Naive B cell (primary cell): ENCODE data around the gene SMAD6. TPM values are rescaled to one million over a fixed set of nuclear protein-coding genes. Genes with fewer than 3 reads are reported as not detected.

Source experiments
- ATAC-seq, 2 donors: fragments of 150-1000 bp; cut with Tn5 transposase; 2 replicates each; pipeline ENCODE4 v1.10.0; 2021; ENCODE audit warnings: low read depth in 2 of 2, mild to moderate bottlenecking in 2 of 2, moderate library complexity in 2 of 2
- DNase-seq: peaks from one replicate; pipeline ENCODE4 v3.0.0; 2022
- H3K27ac Mint-ChIP-seq, 6 donors: one replicate each; pipeline ENCODE4 v1.8.0; 2020 to 2022; ENCODE audit warnings: mild to moderate bottlenecking in 6 of 6, mixed read lengths in 6 of 6, moderate library complexity in 5 of 6, inconsistent platforms in 2 of 6
- H3K27me3 Mint-ChIP-seq, 3 donors: one replicate each; pipeline ENCODE4 v1.8.0; 2021 to 2022; ENCODE audit warnings: mixed read lengths in 3 of 3, mild to moderate bottlenecking in 1 of 3
- H3K36me3 Mint-ChIP-seq, 2 donors: one replicate each; pipeline ENCODE4 v1.8.0; 2020 to 2022; ENCODE audit warnings: mixed read lengths in 2 of 2, inconsistent platforms in 1 of 2, mild to moderate bottlenecking in 1 of 2
- H3K4me1 Mint-ChIP-seq, 3 donors: one replicate each; pipeline ENCODE4 v1.8.0; 2020 to 2022; ENCODE audit warnings: mixed read lengths in 3 of 3, inconsistent platforms in 1 of 3, mild to moderate bottlenecking in 1 of 3, moderate library complexity in 1 of 3
- H3K4me3 Mint-ChIP-seq, 8 donors: one replicate each; pipeline ENCODE4 v1.8.0; 2020 to 2022; ENCODE audit warnings: mild to moderate bottlenecking in 8 of 8, mixed read lengths in 8 of 8, moderate library complexity in 8 of 8, inconsistent platforms in 2 of 8
- H3K9me3 Mint-ChIP-seq, 7 donors: one replicate each; pipeline ENCODE4 v1.8.0; 2020 to 2022; ENCODE audit warnings: mixed read lengths in 7 of 7, mild to moderate bottlenecking in 5 of 7, inconsistent platforms in 2 of 7, moderate library complexity in 1 of 7
- polyA plus RNA-seq, 6 donors: library from polyadenylated mRNA; unstranded; fragments of 300-500 nt; fragmentation: Illumina TruSeq; gene quantifications; one replicate each; pipeline ENCODE4 v1.2.3, GENCODE V29; 2021; ENCODE audit warnings: low read depth in 6 of 6

The SMAD6 gene
- polyA plus RNA-seq, 6 donors from 2014 or later, result not detected

- H3K9me3 Mint-ChIP-seq, result no peaks in the 10 kb centered on the region
- H3K4me1 Mint-ChIP-seq, result no peaks in the 10 kb centered on the region
- ATAC-seq (no peak), DNase-seq (no peak)
- no peak overlapping the region for H3K4me3 Mint-ChIP-seq
- peaks cover 4 to 19% (median 18%) of the 10 kb centered on the region in 3 donors for H3K27me3 Mint-ChIP-seq
- H3K36me3 Mint-ChIP-seq, result no peaks in the 10 kb centered on the region
- H3K27ac Mint-ChIP-seq, result peak overlapping the region in 1 of 6 donors; percentile 47
Measured at GRCh38 chr15:66661432-66662096, 40.5 kb upstream of the SMAD6 start.

GRCh38 chr15:66662522-66662921 lies 39.5 kb upstream of the SMAD6 start:
- H3K27ac Mint-ChIP-seq, result no peak overlapping the region
- peaks cover 4 to 13% (median 8%) of the 10 kb centered on the region in 3 donors for H3K27me3 Mint-ChIP-seq
- H3K4me1 Mint-ChIP-seq, result no peaks in the 10 kb centered on the region
- no peaks in the 10 kb centered on the region for H3K36me3 Mint-ChIP-seq
- no peak overlapping the region for H3K4me3 Mint-ChIP-seq
- peaks cover 0 to 3% (median 0%) of the 10 kb centered on the region in 7 donors for H3K9me3 Mint-ChIP-seq
- DNase-seq (no peak), ATAC-seq (no peak)

GRCh38 chr15:66663664-66664063 lies 38.4 kb upstream of the SMAD6 start:
- peaks cover 4 to 6% (median 5%) of the 10 kb centered on the region in 3 donors for H3K27me3 Mint-ChIP-seq
- no peak overlapping the region for H3K4me3 Mint-ChIP-seq
- DNase-seq, result no peak
- H3K36me3 Mint-ChIP-seq, result no peaks in the 10 kb centered on the region
- H3K9me3 Mint-ChIP-seq, result peaks cover 3 to 7% (median 4%) of the 10 kb centered on the region in 7 donors
- no peaks in the 10 kb centered on the region for H3K4me1 Mint-ChIP-seq
- no peak for ATAC-seq
- H3K27ac Mint-ChIP-seq, result peak overlapping the region in 1 of 6 donors; percentile 55

- H3K27ac Mint-ChIP-seq, result no peak overlapping the region
- peaks cover 3 to 7% (median 4%) of the 10 kb centered on the region in 7 donors for H3K9me3 Mint-ChIP-seq
- H3K36me3 Mint-ChIP-seq, result no peaks in the 10 kb centered on the region
- peaks cover 12 to 16% (median 15%) of the 10 kb centered on the region in 3 donors for H3K4me1 Mint-ChIP-seq
- H3K27me3 Mint-ChIP-seq, result peaks cover under 1 to 17% (median 5%) of the 10 kb centered on the region in 3 donors
- no peak overlapping the region for H3K4me3 Mint-ChIP-seq
- no peak for DNase-seq
- ATAC-seq, result no peak
Measured at GRCh38 chr15:66670175-66670574, 31.9 kb upstream of the SMAD6 start.

GRCh38 chr15:66670762-66671580 lies 31.1 kb upstream of the SMAD6 start:
- peak overlapping the region in 1 of 6 donors; percentile 81 for H3K27ac Mint-ChIP-seq
- peaks cover 3 to 7% (median 4%) of the 10 kb centered on the region in 7 donors for H3K9me3 Mint-ChIP-seq
- no peak for ATAC-seq
- DNase-seq, result no peak
- peaks cover 17 to 21% (median 19%) of the 10 kb centered on the region in 3 donors for H3K4me1 Mint-ChIP-seq
- peaks cover 0 to 17% (median 5%) of the 10 kb centered on the region in 3 donors for H3K27me3 Mint-ChIP-seq
- no peak overlapping the region for H3K4me3 Mint-ChIP-seq
- no peaks in the 10 kb centered on the region for H3K36me3 Mint-ChIP-seq

- peaks cover 0 to 2% (median 2%) of the 10 kb centered on the region in 7 donors for H3K9me3 Mint-ChIP-seq
- ATAC-seq (no peak), DNase-seq (no peak)
- no peak overlapping the region for H3K27ac Mint-ChIP-seq
- H3K4me1 Mint-ChIP-seq, result peaks cover 17 to 25% (median 19%) of the 10 kb centered on the region in 3 donors
- H3K36me3 Mint-ChIP-seq, result no peaks in the 10 kb centered on the region
- H3K4me3 Mint-ChIP-seq, result peak overlapping the region in 1 of 8 donors; percentile 25
- H3K27me3 Mint-ChIP-seq, result peaks cover 0 to 17% (median 5%) of the 10 kb centered on the region in 3 donors
Measured at GRCh38 chr15:66672867-66673266, 29.2 kb upstream of the SMAD6 start.

- Mint-ChIP-seq H3K36me3 (no peaks in the 10 kb centered on the region), H3K9me3 (no peaks in the 10 kb centered on the region), H3K4me1 (peaks cover 17 to 25% (median 19%) of the 10 kb centered on the region in 3 donors), H3K27ac (no peak overlapping the region), H3K4me3 (peak overlapping the region in 1 of 8 donors; percentile 25), H3K27me3 (peaks cover 0 to 17% (median 5%) of the 10 kb centered on the region in 3 donors)
- no peak for DNase-seq
- ATAC-seq, result peak; percentile 16 to 41
Measured at GRCh38 chr15:66673410-66674322, 28.4 kb upstream of the SMAD6 start.

GRCh38 chr15:66674756-66675155 lies 27.3 kb upstream of the SMAD6 start:
- peaks cover 12 to 25% (median 19%) of the 10 kb centered on the region in 3 donors for H3K4me1 Mint-ChIP-seq
- H3K36me3 Mint-ChIP-seq, result no peaks in the 10 kb centered on the region
- no peaks in the 10 kb centered on the region for H3K9me3 Mint-ChIP-seq
- DNase-seq, result no peak
- H3K4me3 Mint-ChIP-seq, result peak overlapping the region in 1 of 8 donors; percentile 68
- ATAC-seq, result no peak
- H3K27ac Mint-ChIP-seq, result peak overlapping the region in 2 of 6 donors; percentile 56 to 72
- peaks cover 0 to 17% (median 5%) of the 10 kb centered on the region in 3 donors for H3K27me3 Mint-ChIP-seq

- peaks cover 0 to 10% (median 3%) of the 10 kb centered on the region in 3 donors for H3K27me3 Mint-ChIP-seq
- DNase-seq, result no peak
- peaks cover 12 to 25% (median 19%) of the 10 kb centered on the region in 3 donors for H3K4me1 Mint-ChIP-seq
- no peaks in the 10 kb centered on the region for H3K9me3 Mint-ChIP-seq
- H3K27ac Mint-ChIP-seq, result peak overlapping the region in 1 of 6 donors; percentile 86
- no peak overlapping the region for H3K4me3 Mint-ChIP-seq
- H3K36me3 Mint-ChIP-seq, result no peaks in the 10 kb centered on the region
- no peak for ATAC-seq
Measured at GRCh38 chr15:66675446-66675845, 26.6 kb upstream of the SMAD6 start.

- ATAC-seq, result no peak
- peak overlapping the region in 3 of 6 donors; percentile 22 to 75 (median 49) for H3K27ac Mint-ChIP-seq
Measured at GRCh38 chr15:66677336-66677735, 24.7 kb upstream of the SMAD6 start.

GRCh38 chr15:66679061-66679656 lies 22.9 kb upstream of the SMAD6 start:
- no peak overlapping the region for H3K4me3 Mint-ChIP-seq
- H3K27me3 Mint-ChIP-seq, result no peaks in the 10 kb centered on the region
- H3K4me1 Mint-ChIP-seq, result peaks cover 28 to 45% (median 28%) of the 10 kb centered on the region in 3 donors
- no peak for ATAC-seq
- DNase-seq, result no peak
- H3K9me3 Mint-ChIP-seq, result peaks cover 0 to 23% (median 7%) of the 10 kb centered on the region in 7 donors
- H3K36me3 Mint-ChIP-seq, result peaks cover 0 to 12% of the 10 kb centered on the region in 2 donors
- H3K27ac Mint-ChIP-seq, result no peak overlapping the region

More at GRCh38 chr15:66677336-66677735, 24.7 kb upstream of the SMAD6 start:
- H3K27me3 Mint-ChIP-seq, result no peaks in the 10 kb centered on the region
- no peak for DNase-seq
- H3K9me3 Mint-ChIP-seq, result peaks cover 0 to 11% (median 3%) of the 10 kb centered on the region in 7 donors
- no peaks in the 10 kb centered on the region for H3K36me3 Mint-ChIP-seq
- H3K4me3 Mint-ChIP-seq, result no peak overlapping the region
- H3K4me1 Mint-ChIP-seq, result peaks cover 17 to 33% (median 20%) of the 10 kb centered on the region in 3 donors

- H3K4me1 Mint-ChIP-seq, result peaks cover 24 to 43% (median 27%) of the 10 kb centered on the region in 3 donors
- no peak overlapping the region for H3K27ac Mint-ChIP-seq
- no peaks in the 10 kb centered on the region for H3K27me3 Mint-ChIP-seq
- H3K36me3 Mint-ChIP-seq, result peaks cover 0 to 14% of the 10 kb centered on the region in 2 donors
- DNase-seq, result no peak
- H3K4me3 Mint-ChIP-seq, result peak overlapping the region in 1 of 8 donors; percentile 22
- ATAC-seq, result no peak
- H3K9me3 Mint-ChIP-seq, result peaks cover 0 to 23% (median 7%) of the 10 kb centered on the region in 7 donors
Measured at GRCh38 chr15:66679657-66680108, 22.4 kb upstream of the SMAD6 start.
